K562 (cell line): ENCODE data around the gene GLI1. TPM values are rescaled to one million over a fixed set of nuclear protein-coding genes. Genes with fewer than 3 reads are reported as not detected.

Experiments
- ATAC-seq: fragments of 200-7000 bp; cut with Tn5 transposase; 3 replicates; pipeline ENCODE4 v1.9.1; 2020; ENCODE audit warnings: moderate library complexity
- BruUV-seq: library from RNA; stranded (reverse); fragments of 400-500 nt; replicated peaks from 2 replicates; lab custom pipeline; 2021; lab: Mats Ljungman, UMichigan
- CTCF ChIA-PET: fragments of 300-600 bp; formaldehyde crosslinking; extraction: SDS; loops from one replicate; lab custom pipeline; 2021; ENCODE audit warnings: low intra/inter-chr PET ratio; lab: Yijun Ruan, JAX
- POLR2A ChIA-PET: fragments of 300-600, 350-650 bp; sonication (Branson Sonifier 250); formaldehyde crosslinking; extraction: SDS; loops from one replicate; lab custom pipeline; 2021; ENCODE audit warnings: antibody characterized with exemption, inconsistent platforms; lab: Yijun Ruan, JAX
- DNase-seq, 4 experiments: peaks; one replicate each; pipeline versions ENCODE4 v3.0.0 to v3.0.0-alpha.2; 2011 to 2018; ENCODE audit warnings: low spot score in 3 of 4, mixed read lengths in 3 of 4; ENCODE audit errors: extremely low read depth in 1 of 4
- FAIRE-seq: peaks from 2 replicates; lab custom pipeline; 2011; peaks lifted over from hg19 to GRCh38; lab: Jason Lieb, UNC
- H2AFZ ChIP-seq: 2 replicates; pipeline ENCODE4 v1.6.0; 2011; ENCODE audit warnings: low read depth, low read length, control low read depth, inconsistent platforms
- H3K27ac ChIP-seq: fragments of 200-600 bp; 3 replicates; pipeline ENCODE4 v1.8.0; 2011; ENCODE audit warnings: low read depth, mild to moderate bottlenecking, control low read depth, inconsistent platforms, low read length, moderate library complexity, mixed read lengths; ENCODE audit errors: extremely low read depth
- H3K27me3 ChIP-seq, 2 experiments: fragments of 300-600 bp in 1 of 2; 2 replicates in 1 of 2; 3 replicates in 1 of 2; pipeline versions ENCODE4 v1.6.0 to v1.8.0; 2011; ENCODE audit warnings: inconsistent platforms in 2 of 2, low read length in 2 of 2, mild to moderate bottlenecking in 1 of 2, mixed read lengths in 1 of 2, moderate library complexity in 1 of 2; ENCODE audit not compliant: control insufficient read depth in 2 of 2, insufficient read depth in 2 of 2
- H3K36me3 ChIP-seq: fragments of 300-600 bp; 3 replicates; pipeline ENCODE4 v1.8.0; 2011; ENCODE audit warnings: mild to moderate bottlenecking, low read length, inconsistent platforms; ENCODE audit not compliant: control insufficient read depth, insufficient read depth
- H3K4me1 ChIP-seq, 2 experiments: fragments of 200-600 bp in 1 of 2; replicated peaks in 1 of 2; 2 replicates in 1 of 2; 3 replicates in 1 of 2; pipeline versions ENCODE4 v1.5.1 to v1.8.0; 2011; ENCODE audit warnings: inconsistent platforms in 2 of 2, low read length in 2 of 2, mild to moderate bottlenecking in 1 of 2, mixed read lengths in 1 of 2, moderate library complexity in 1 of 2; ENCODE audit not compliant: control insufficient read depth in 2 of 2, insufficient read depth in 2 of 2
- H3K4me2 ChIP-seq: 2 replicates; pipeline ENCODE4 v1.6.1; 2011; ENCODE audit warnings: low read length, control low read depth, inconsistent platforms, mixed read lengths; ENCODE audit not compliant: insufficient read depth
- H3K4me3 ChIP-seq: fragments of 200-600 bp; sonication (generic), shearing (Covaris generic); 2 replicates; pipeline ENCODE4 v1.5.1; 2016; ENCODE audit warnings: control low read depth, inconsistent platforms
- H3K79me2 ChIP-seq: fragments of 200-600 bp; 3 replicates; pipeline ENCODE4 v1.8.0; 2011; ENCODE audit warnings: low read length, inconsistent platforms; ENCODE audit not compliant: control insufficient read depth, insufficient read depth
- H3K9ac ChIP-seq, 2 experiments: 2 replicates each; pipeline versions ENCODE4 v1.6.0 to v1.6.1; 2011; ENCODE audit warnings: low read depth in 2 of 2, low read length in 2 of 2, control low read depth in 1 of 2, inconsistent platforms in 1 of 2, mild to moderate bottlenecking in 1 of 2, mixed read lengths in 1 of 2; ENCODE audit not compliant: insufficient read depth in 1 of 2
- H3K9me1 ChIP-seq: one replicate; pipeline ENCODE4 v1.6.0; 2011; ENCODE audit warnings: inconsistent platforms, mild to moderate bottlenecking, low read length, moderate library complexity; ENCODE audit not compliant: control insufficient read depth, insufficient read depth
- H3K9me3 ChIP-seq: replicated peaks from 2 replicates; pipeline ENCODE4 v1.5.1; 2011; ENCODE audit warnings: low read depth, low read length, inconsistent platforms; ENCODE audit not compliant: control insufficient read depth, insufficient read depth
- H4K20me1 ChIP-seq: replicated peaks from 2 replicates; pipeline ENCODE4 v1.6.1; 2011; ENCODE audit warnings: low read length, inconsistent platforms, mixed read lengths; ENCODE audit not compliant: control insufficient read depth, insufficient read depth
- C11orf30 ChIP-seq: fragments of 450-650 bp; IDR thresholded peaks from 2 replicates; pipeline ENCODE4 v1.6.1; 2016; ENCODE audit warnings: low read depth, mild to moderate bottlenecking
- MCM3 ChIP-seq: fragments of 450-650 bp; IDR thresholded peaks from 2 replicates; pipeline ENCODE4 v1.6.1; 2016
- NCOA4 ChIP-seq: fragments of 450-650 bp; IDR thresholded peaks from 2 replicates; pipeline ENCODE4 v1.6.1; 2018; ENCODE audit warnings: mild to moderate bottlenecking; ENCODE audit not compliant: partially characterized antibody
- NELFE ChIP-seq: IDR thresholded peaks from 2 replicates; pipeline ENCODE4 v1.6.1; 2011; ENCODE audit warnings: mild to moderate bottlenecking; ENCODE audit not compliant: insufficient read depth, insufficient read length
- NR4A1 ChIP-seq, 2 experiments: fragments of 250-450 bp in 1 of 2; fragments of 450-650 bp in 1 of 2; sonication (Bioruptor Pico) in 1 of 2; IDR thresholded peaks; 2 replicates each; pipeline versions ENCODE4 v1.4.0 to v1.6.1; 2016 to 2020; ENCODE audit warnings: mild to moderate bottlenecking in 2 of 2, missing compliant biosample characterization in 1 of 2, missing genetic modification characterization in 1 of 2, moderate library complexity in 1 of 2
- RFX7 ChIP-seq: fragments of 250-450 bp; sonication (Bioruptor Pico); IDR thresholded peaks from 2 replicates; pipeline ENCODE4 v1.5.1; 2021; ENCODE audit warnings: mild to moderate bottlenecking
- SREBF1 ChIP-seq: fragments of 150-350 bp; IDR thresholded peaks from 2 replicates; pipeline ENCODE4 v1.6.1; 2014; ENCODE audit warnings: antibody characterized with exemption, low read depth, low read length, borderline replicate concordance
- ZNF589 ChIP-seq: fragments of 200-800 bp; sonication (Bioruptor generic); IDR thresholded peaks from 2 replicates; pipeline ENCODE4 v1.6.1; 2016; ENCODE audit warnings: low read depth, missing genetic modification characterization, missing compliant biosample characterization
- WGBS: fragments of 100-300 bp; shearing (Covaris generic); methylation state at CpG from one replicate; pipeline ENCODE4 v1.1.6; 2016; ENCODE audit warnings: low coverage, mixed read lengths; ENCODE audit not compliant: insufficient coverage; ENCODE audit errors: missing lambda C conversion rate; 5-methylcytosine and 5-hydroxymethylcytosine counted together
- in situ Hi-C: fragments of 300-500 bp; cut with MboI; formaldehyde crosslinking; loops from 4 replicates; pipeline ENCODE4 v1.15.0; 2018; ENCODE audit warnings: inconsistent platforms, mixed read lengths
- intact Hi-C: fragments of 100-400 bp; cut with micrococcal nuclease; formaldehyde crosslinking; loops from 2 replicates; pipeline ENCODE4 v1.14.2; 2022
- polyA plus RNA-seq, 8 experiments: library from polyadenylated mRNA; depleted of rRNA in 4 of 8; stranded (reverse) in 5 of 8; unstranded in 3 of 8; fragments of >200 nt; fragmentation: Nextera tagmentation in 2 of 8; fragmentation: Illumina TruSeq in 1 of 8; extraction: Ambion mirVana in 2 of 8; extraction: Trizol in 1 of 8; gene quantifications; 2 replicates each; pipeline versions ENCODE4 v1.2.1 to v1.2.3, GENCODE V29; 2011 to 2014; ENCODE audit warnings: inconsistent platforms in 1 of 8, missing spikeins in 1 of 8
- total RNA-seq, 7 experiments: library from RNA; depleted of rRNA in 6 of 7; stranded (reverse); fragments of >200 nt in 6 of 7; fragmentation: Illumina TruSeq in 2 of 7; extraction: Trizol in 2 of 7; gene quantifications; 2 replicates each; pipeline versions ENCODE4 v1.2.1 to v1.2.3, GENCODE V29; 2011 to 2021; ENCODE audit warnings: low replicate concordance in 1 of 7

GLI1 gene
- total and polyA plus RNA-seq, 9 of the 15 experiments (the other 6 are each of a cell fraction or from before 2014, with no cell fraction given): 0.24 to 3.7 (median 0.61) TPM

- no peaks in the 10 kb centered on the region for H3K36me3 ChIP-seq
- H3K9ac ChIP-seq: no peak overlapping the region
- no peaks in the 10 kb centered on the region for H3K9me3 ChIP-seq
- intact Hi-C loops (no loop called here), in situ Hi-C loops (no loop called here)
- no peak overlapping the region for H3K4me3 ChIP-seq
- no TSS peak for BruUV-seq
- FAIRE-seq (no peak), ATAC-seq (no peak), DNase-seq (no peak)
- no peaks in the 10 kb centered on the region for H4K20me1 ChIP-seq
- H3K27me3 ChIP-seq: peaks cover 14 to 40% of the 10 kb centered on the region in 2 experiments; a peak in 4 of 5 replicates
- no peaks in the 10 kb centered on the region for H3K9me1 ChIP-seq
- no peaks in the 10 kb centered on the region for H3K79me2 ChIP-seq
- H3K27ac ChIP-seq: no peak overlapping the region
- POLR2A ChIA-PET: interaction anchor here (0.7 to 1.1 kb wide), 6 partner anchors 9 to 13 kb away, joined by 3 to 4 read pairs (median 4); no protein-coding TSS in a partner anchor
- peaks cover 19 to 31% of the 10 kb centered on the region in 2 experiments for H3K4me1 ChIP-seq
- 12% methylated on average over 3 of the region's 3 CpGs for WGBS
- no peak overlapping the region for H2AFZ ChIP-seq
- CTCF ChIA-PET: no interaction called here
- no peak for TF ChIP-seq SREBF1
- TF ChIP-seq RFX7 (CRISPR knock-in tag): no peak
- no peak for TF ChIP-seq NR4A1 (CRISPR knock-in tag; IDR thresholded peaks at IDR 0.05)
- no peak for TF ChIP-seq NR4A1 (tag; IDR thresholded peaks at IDR 0.05)
- no peak for TF ChIP-seq MCM3
- H3K4me2 ChIP-seq: no peak overlapping the region
Measured at GRCh38 chr12:57471661-57472060, 12.1 kb downstream of the GLI1 start.

- 9% methylated on average over 3 of the region's 3 CpGs for WGBS
- Histone ChIP-seq H2AFZ (no peak overlapping the region), H3K4me2 (no peak overlapping the region), H3K4me1 (peaks cover 26 to 38% of the 10 kb centered on the region in 2 experiments), H3K4me3 (no peak overlapping the region), H3K79me2 (no peaks in the 10 kb centered on the region), H3K9me1 (no peaks in the 10 kb centered on the region), H3K9me3 (no peaks in the 10 kb centered on the region), H3K9ac (no peak overlapping the region), H4K20me1 (no peaks in the 10 kb centered on the region), H3K27me3 (peaks cover 11 to 35% of the 10 kb centered on the region in 2 experiments; a peak in 4 of 5 replicates), H3K36me3 (no peaks in the 10 kb centered on the region), H3K27ac (no peak overlapping the region)
- ChIA-PET CTCF (no interaction called here), POLR2A (interaction anchor here (0.7 to 1.1 kb wide), 3 partner anchors 8 to 10 kb away, joined by 3 to 4 read pairs (median 4); no protein-coding TSS in a partner anchor)
- BruUV-seq: no TSS peak
- intact Hi-C loops: no loop called here
- TF ChIP-seq NELFE: no peak
- no peak for TF ChIP-seq ZNF589
- TF ChIP-seq C11orf30: no peak
- no peak for TF ChIP-seq NCOA4
- DNase-seq (no peak), ATAC-seq (no peak), FAIRE-seq (no peak)
- in situ Hi-C loops: no loop called here
Measured at GRCh38 chr12:57472391-57472790, 12.8 kb downstream of the GLI1 start.
